ENCODE measurements around the gene ZBED3. TPM values are rescaled to one million over a fixed set of nuclear protein-coding genes. Genes with fewer than 3 reads are reported as not detected.

The ZBED3 gene
- total and polyA plus RNA-seq, 2 donors (not counting 3 experiments of a cell fraction or from before 2014, with no cell fraction given) = 11.8 to 15.9 TPM

- intact Hi-C loops (cut with micrococcal nuclease) (no loop called here), dilution Hi-C loops (cut with MboI; ENCODE audit: extremely low pct_ligation_motif_present, low sequenced_read_pairs) (no loop called here)
- CTCF ChIA-PET = no interaction called here
- BruUV-seq (replicated peaks) = no TSS peak
- peaks cover 2% of the 10 kb centered on the region for H3K9me3 ChIP-seq (replicated peaks; ENCODE audit: control insufficient read depth, insufficient read depth, low read length)
- TF ChIP-seq FOS (IDR thresholded peaks at IDR 0.05; ENCODE audit: borderline replicate concordance, insufficient read depth, low read length) (no peak), MAX (IDR thresholded peaks at IDR 0.05; ENCODE audit: insufficient read depth, insufficient read length) (no peak), JUN (IDR thresholded peaks at IDR 0.05; ENCODE audit: borderline replicate concordance, insufficient read depth, insufficient read length, low read depth) (no peak), GATA2 (IDR thresholded peaks at IDR 0.05; ENCODE audit: insufficient read depth, insufficient read length, low read depth, low read length) (no peak), EZH2 (IDR thresholded peaks at IDR 0.05; ENCODE audit: borderline replicate concordance, low read depth, low read length, severe bottlenecking) (no peak), POLR2AphosphoS5 (IDR thresholded peaks at IDR 0.05; ENCODE audit: insufficient read depth, low read depth, low read length) (no peak), MYC (IDR thresholded peaks at IDR 0.05; ENCODE audit: low read depth, low read length) (no peak), CTCF (IDR thresholded peaks at IDR 0.05; ENCODE audit: extremely low read depth in 1 of 2, insufficient read depth in 1 of 2, low read depth in 1 of 2, low read length in 2 of 2) (no peak), POLR2A (IDR thresholded peaks at IDR 0.05; ENCODE audit: low read depth, low read length) (no peak)
- no peak for DNase-seq (ENCODE audit: low read depth, low spot score)
- no peaks in the 10 kb centered on the region for H3K9me1 ChIP-seq (replicated peaks; ENCODE audit: control insufficient read depth, extremely low read depth, insufficient read depth, low read length)
- POLR2A ChIA-PET = no interaction called here
- no peak overlapping the region for H2AFZ ChIP-seq (ENCODE audit: low read depth, low read length)
- no peaks in the 10 kb centered on the region for H4K20me1 ChIP-seq (replicated peaks; ENCODE audit: control insufficient read depth, extremely low read depth, insufficient read depth, low read length)
- FAIRE-seq = no peak
- H3K79me2 ChIP-seq (ENCODE audit: control insufficient read depth, insufficient read depth, low read length) = peaks cover 7% of the 10 kb centered on the region
- no peak overlapping the region for H3K4me2 ChIP-seq (ENCODE audit: insufficient read depth, low read length)
- no peak overlapping the region for H3K9ac ChIP-seq (replicated peaks; ENCODE audit: extremely low read depth, insufficient read depth, low read length)
- no peaks in the 10 kb centered on the region for H3K27me3 ChIP-seq (ENCODE audit: control insufficient read depth in 2 of 2, insufficient read depth in 2 of 2, low read length in 2 of 2)
- peaks cover 11% of the 10 kb centered on the region for H3K4me1 ChIP-seq (ENCODE audit: control insufficient read depth, extremely low read depth, insufficient read depth, low read length)
- no peak overlapping the region for H3K27ac ChIP-seq (ENCODE audit: insufficient read depth, low read depth, low read length)
- no peak overlapping the region for H3K4me3 ChIP-seq (replicated peaks in 1 of 3; ENCODE audit: insufficient read depth in 1 of 3, low read depth in 1 of 3, low read length in 3 of 3)
- peaks cover 4% of the 10 kb centered on the region in 2 experiments for H3K36me3 ChIP-seq (ENCODE audit: control insufficient read depth in 2 of 2, extremely low read depth in 1 of 2, insufficient read depth in 2 of 2, low read length in 2 of 2)
Observed at GRCh38 chr5:77033338-77033737, 53.7 kb downstream of the ZBED3 start.

Data from endothelial cell of umbilical vein (primary cell).